Kidney epithelial cell (primary cell): ENCODE measurements around the gene SLC35E1. TPM values are rescaled to one million over a fixed set of nuclear protein-coding genes. Genes with fewer than 3 reads are reported as not detected.

Experiments
- DNase-seq: peaks from one replicate; pipeline ENCODE4 v3.0.0-alpha.2; 2010; ENCODE audit warnings: low read depth
- H3K27me3 ChIP-seq: 2 replicates; pipeline ENCODE4 v1.6.0; 2011; ENCODE audit warnings: low read length; ENCODE audit not compliant: control insufficient read depth, insufficient read depth
- H3K36me3 ChIP-seq: 2 replicates; pipeline ENCODE4 v1.5.1; 2011; ENCODE audit warnings: low read length; ENCODE audit not compliant: control insufficient read depth, insufficient read depth
- H3K4me3 ChIP-seq: 2 replicates; pipeline ENCODE4 v1.5.1; 2011; ENCODE audit warnings: low read depth, mild to moderate bottlenecking, control low read depth, low read length
- CTCF ChIP-seq: IDR thresholded peaks from 2 replicates; pipeline ENCODE4 v1.5.1; 2011; ENCODE audit warnings: mild to moderate bottlenecking, moderate library complexity, low read length, control low read depth, inconsistent platforms; ENCODE audit not compliant: insufficient read depth, poor library complexity, severe bottlenecking
- total RNA-seq: library from RNA; depleted of rRNA; stranded (reverse); fragments of >200 nt; gene quantifications from 2 replicates; pipeline ENCODE4 v1.2.3, GENCODE V29; 2015

The SLC35E1 gene
- total RNA-seq, 1 donor from 2014 or later: 60.9 TPM

GRCh38 chr19:16618248-16618647 lies 46.0 kb upstream of the SLC35E1 start:
- no peak for TF ChIP-seq CTCF

GRCh38 chr19:16615808-16616207 lies 43.6 kb upstream of the SLC35E1 start:
- TF ChIP-seq CTCF: no peak
- DNase-seq: no peak
- no peaks in the 10 kb centered on the region for H3K27me3 ChIP-seq
- H3K4me3 ChIP-seq: no peak overlapping the region
- no peaks in the 10 kb centered on the region for H3K36me3 ChIP-seq

More at GRCh38 chr19:16618248-16618647, 46.0 kb upstream of the SLC35E1 start:
- no peaks in the 10 kb centered on the region for H3K27me3 ChIP-seq
- no peaks in the 10 kb centered on the region for H3K36me3 ChIP-seq
- no peak overlapping the region for H3K4me3 ChIP-seq
- DNase-seq: no peak

GRCh38 chr19:16614941-16615340 lies 42.7 kb upstream of the SLC35E1 start:
- DNase-seq: no peak
- no peak overlapping the region for H3K4me3 ChIP-seq
- H3K36me3 ChIP-seq: no peaks in the 10 kb centered on the region
- H3K27me3 ChIP-seq: no peaks in the 10 kb centered on the region
- no peak for TF ChIP-seq CTCF

- no peaks in the 10 kb centered on the region for H3K36me3 ChIP-seq
- no peak for DNase-seq
- no peak overlapping the region for H3K4me3 ChIP-seq
- TF ChIP-seq CTCF: no peak
- no peaks in the 10 kb centered on the region for H3K27me3 ChIP-seq
These were observed 41.6 kb upstream of the SLC35E1 start for GRCh38 chr19:16613841-16614240.

- H3K36me3 ChIP-seq: no peaks in the 10 kb centered on the region
- no peak for TF ChIP-seq CTCF
- H3K27me3 ChIP-seq: no peaks in the 10 kb centered on the region
- no peak for DNase-seq
- H3K4me3 ChIP-seq: no peak overlapping the region
These were observed 40.4 kb upstream of the SLC35E1 start for GRCh38 chr19:16612636-16613035.

GRCh38 chr19:16611121-16611520 lies 38.9 kb upstream of the SLC35E1 start:
- TF ChIP-seq CTCF: no peak
- DNase-seq: no peak
- no peak overlapping the region for H3K4me3 ChIP-seq
- no peaks in the 10 kb centered on the region for H3K27me3 ChIP-seq
- no peaks in the 10 kb centered on the region for H3K36me3 ChIP-seq
